Vagina (tissue), 2 donors: ENCODE results near the gene SNIP1. TPM values are rescaled to one million over a fixed set of nuclear protein-coding genes. Genes with fewer than 3 reads are reported as not detected.
A peak's percentile ranks its signal among the peaks of the same experiment; 100 is the strongest.

Source experiments
- DNase-seq, 2 donors: peaks; one replicate each; pipeline ENCODE4 v3.0.0-alpha.2; 2017; ENCODE audit errors: extremely low spot score in 2 of 2
- H3K27ac ChIP-seq: fragments of 200-600 bp; sonication (generic); one replicate; pipeline ENCODE4 v1.5.1; 2019
- H3K27me3 ChIP-seq: fragments of 200-600 bp; sonication (generic); one replicate; pipeline ENCODE4 v1.5.1; 2019
- H3K36me3 ChIP-seq, 2 donors: fragments of 200-600 bp; sonication (generic); one replicate each; pipeline ENCODE4 v1.5.1; 2017 to 2019
- H3K4me1 ChIP-seq: fragments of 200-600 bp; sonication (generic); one replicate; pipeline ENCODE4 v1.5.1; 2019
- H3K4me3 ChIP-seq, 2 donors: fragments of 200-600 bp; sonication (generic); 1 replicate in 1 of 2; 2 replicates in 1 of 2; pipeline ENCODE4 v1.5.1; 2016 to 2019
- H3K9me3 ChIP-seq: fragments of 200-600 bp; sonication (generic); one replicate; pipeline ENCODE4 v1.5.1; 2019
- CTCF ChIP-seq, 3 experiments: fragments of 450-650 bp in 2 of 3; fragments of 200-600 bp in 1 of 3; sonication (generic) in 1 of 3; IDR thresholded peaks; one replicate each; pipeline ENCODE4 v1.5.1; 2017 to 2019; ENCODE audit warnings: antibody characterized with exemption in 3 of 3, mild to moderate bottlenecking in 2 of 3, moderate library complexity in 2 of 3
- POLR2A ChIP-seq, 2 donors: fragments of 450-650 bp; IDR thresholded peaks; one replicate each; pipeline ENCODE4 v1.6.1; 2017; ENCODE audit warnings: antibody characterized with exemption in 2 of 2, mild to moderate bottlenecking in 2 of 2, moderate library complexity in 2 of 2
- POLR2AphosphoS5 ChIP-seq, 2 donors: sonication (generic); formaldehyde crosslinking; IDR thresholded peaks; one replicate each; pipeline ENCODE4 v1.9.0; 2017; ENCODE audit warnings: antibody characterized with exemption in 2 of 2, mild to moderate bottlenecking in 2 of 2, low read depth in 1 of 2; ENCODE audit not compliant: insufficient read depth in 1 of 2
- intact Hi-C: fragments of 100-400 bp; cut with DNase I; formaldehyde crosslinking; loops from one replicate; pipeline ENCODE4 v1.15.1; 2023
- total RNA-seq: library from RNA; depleted of rRNA; stranded (reverse); fragments of >200 nt; gene quantifications from one replicate; pipeline ENCODE4 v1.2.3, GENCODE V29; 2016

SNIP1 gene
- 16.5 TPM for total RNA-seq

- intact Hi-C loops: no loop called here
- Histone ChIP-seq H3K4me1 (peaks cover 33% of the 10 kb centered on the region), H3K9me3 (no peaks in the 10 kb centered on the region), H3K36me3 (peaks cover 0 to 23% of the 10 kb centered on the region in 2 donors), H3K27ac (peak within 1 kb of the TSS; percentile 70), H3K27me3 (no peaks in the 10 kb centered on the region), H3K4me3 (peak within 1 kb of the TSS; percentile 87 to 95)
- TF ChIP-seq CTCF (IDR thresholded peaks at IDR 0.05): peak in 1 of 3 experiments; percentile 10
- TF ChIP-seq POLR2A (IDR thresholded peaks at IDR 0.05): peak in 1 of 2 donors; percentile 53
- TF ChIP-seq POLR2AphosphoS5 (IDR thresholded peaks at IDR 0.05; ENCODE audit: insufficient read depth in 1 of 2, low read depth in 1 of 2): peak; percentile 92 to 100
- peak in 1 of 2 donors; percentile 93 for DNase-seq
Measured at GRCh38 chr1:37553927-37554808, at the start of gene SNIP1. Gene SNIP1 (minus strand): TSS chr1:37554293. CDS start chr1:37554229, 64 bp downstream.

- TF ChIP-seq POLR2A (IDR thresholded peaks at IDR 0.05): no peak
- peak; percentile 8 to 59 (median 21) for TF ChIP-seq CTCF (IDR thresholded peaks at IDR 0.05)
- TF ChIP-seq POLR2AphosphoS5 (IDR thresholded peaks at IDR 0.05; ENCODE audit: insufficient read depth in 1 of 2, low read depth in 1 of 2): no peak
- Histone ChIP-seq H3K36me3 (no peaks in the 10 kb centered on the region), H3K27ac (no peak overlapping the region), H3K4me1 (peaks cover 32% of the 10 kb centered on the region), H3K9me3 (no peaks in the 10 kb centered on the region), H3K4me3 (no peak overlapping the region), H3K27me3 (no peaks in the 10 kb centered on the region)
- DNase-seq: no peak
- intact Hi-C loops: no loop called here
Measured at GRCh38 chr1:37602750-37603694, 48.9 kb upstream of the SNIP1 start.

GRCh38 chr1:37601441-37601840, 47.3 kb upstream of the SNIP1 start:
- no peak overlapping the region for H3K4me3 ChIP-seq
- H3K36me3 ChIP-seq: no peaks in the 10 kb centered on the region
- peaks cover 24% of the 10 kb centered on the region for H3K4me1 ChIP-seq
- no peaks in the 10 kb centered on the region for H3K9me3 ChIP-seq
- no peak for DNase-seq
- H3K27ac ChIP-seq: no peak overlapping the region
- H3K27me3 ChIP-seq: no peaks in the 10 kb centered on the region
- intact Hi-C loops: no loop called here
- TF ChIP-seq POLR2AphosphoS5 (IDR thresholded peaks at IDR 0.05; ENCODE audit: insufficient read depth in 1 of 2, low read depth in 1 of 2): no peak
- no peak for TF ChIP-seq POLR2A (IDR thresholded peaks at IDR 0.05)
- no peak for TF ChIP-seq CTCF (IDR thresholded peaks at IDR 0.05)

GRCh38 chr1:37599940-37600339, 45.8 kb upstream of the SNIP1 start:
- TF ChIP-seq POLR2A (IDR thresholded peaks at IDR 0.05) (no peak), CTCF (IDR thresholded peaks at IDR 0.05) (no peak), POLR2AphosphoS5 (IDR thresholded peaks at IDR 0.05; ENCODE audit: insufficient read depth in 1 of 2, low read depth in 1 of 2) (no peak)
- no peak for DNase-seq
- Histone ChIP-seq H3K27ac (no peak overlapping the region), H3K4me1 (peaks cover 21% of the 10 kb centered on the region), H3K27me3 (no peaks in the 10 kb centered on the region), H3K9me3 (no peaks in the 10 kb centered on the region), H3K4me3 (no peak overlapping the region), H3K36me3 (no peaks in the 10 kb centered on the region)
- intact Hi-C loops: loop anchor here (5.0 kb wide), 1 partner anchor 82 kb away; no protein-coding TSS in a partner anchor
